HTERT RPE-1 (cell line): ENCODE data around the gene TENM4.

Experiments used
- in situ Hi-C: fragments of 300-500 bp; cut with MboI; formaldehyde crosslinking; loops from 4 replicates; pipeline ENCODE4 v1.14.3; 2020; ENCODE audit warnings: low sequenced_read_pairs

The TENM4 gene

GRCh38 chr11:79151396-79151795 is 289.4 kb downstream of the TENM4 start:
- in situ Hi-C loops, result no loop called here

- in situ Hi-C loops, result no loop called here
These were observed 289.9 kb downstream of the TENM4 start for GRCh38 chr11:79150966-79151365.

GRCh38 chr11:79150320-79150719 is 290.5 kb downstream of the TENM4 start:
- in situ Hi-C loops, result no loop called here

GRCh38 chr11:79147731-79148130 is 293.1 kb downstream of the TENM4 start:
- in situ Hi-C loops, result no loop called here

GRCh38 chr11:79147011-79147410 is 293.8 kb downstream of the TENM4 start:
- in situ Hi-C loops, result no loop called here

GRCh38 chr11:79139900-79140299 is 300.9 kb downstream of the TENM4 start:
- in situ Hi-C loops, result no loop called here

GRCh38 chr11:79129702-79130101 is 311.1 kb downstream of the TENM4 start:
- in situ Hi-C loops, result no loop called here

GRCh38 chr11:79128291-79128690 is 312.5 kb downstream of the TENM4 start:
- in situ Hi-C loops, result no loop called here

- in situ Hi-C loops, result no loop called here
These were observed 318.1 kb downstream of the TENM4 start for GRCh38 chr11:79122759-79123158.

GRCh38 chr11:79121351-79121750 is 319.5 kb downstream of the TENM4 start:
- in situ Hi-C loops, result no loop called here

GRCh38 chr11:79119491-79120284 is 321.1 kb downstream of the TENM4 start:
- in situ Hi-C loops, result no loop called here

GRCh38 chr11:79117488-79117887 is 323.3 kb downstream of the TENM4 start:
- in situ Hi-C loops, result no loop called here

- in situ Hi-C loops, result no loop called here
These were observed 324.2 kb downstream of the TENM4 start for GRCh38 chr11:79116600-79116999.

GRCh38 chr11:79113054-79113690 is 327.7 kb downstream of the TENM4 start:
- in situ Hi-C loops, result no loop called here

GRCh38 chr11:79110796-79111195 is 330.0 kb downstream of the TENM4 start:
- in situ Hi-C loops, result no loop called here

GRCh38 chr11:79110321-79110720 is 330.5 kb downstream of the TENM4 start:
- in situ Hi-C loops, result no loop called here

- in situ Hi-C loops, result no loop called here
These were observed 332.0 kb downstream of the TENM4 start for GRCh38 chr11:79108851-79109250.

- in situ Hi-C loops, result no loop called here
These were observed 338.0 kb downstream of the TENM4 start for GRCh38 chr11:79102840-79103239.

GRCh38 chr11:79101656-79102055 is 339.2 kb downstream of the TENM4 start:
- in situ Hi-C loops, result no loop called here

- in situ Hi-C loops, result no loop called here
These were observed 340.5 kb downstream of the TENM4 start for GRCh38 chr11:79100093-79100910.

- in situ Hi-C loops, result no loop called here
These were observed 342.7 kb downstream of the TENM4 start for GRCh38 chr11:79098146-79098545.
